Endothelial cell of umbilical vein (primary cell): Measurements from ENCODE around the gene DCHS2. TPM values are rescaled to one million over a fixed set of nuclear protein-coding genes. Genes with fewer than 3 reads are reported as not detected.

Experiments
- BruUV-seq: library from RNA; stranded (reverse); fragments of 400-500 nt; replicated peaks from 2 replicates; lab custom pipeline; 2021; lab: Mats Ljungman, UMichigan
- CTCF ChIA-PET: fragments of 300-600, 350-600 bp; sonication (Branson Sonifier 250); formaldehyde crosslinking; loops from one replicate; lab custom pipeline; 2021; ENCODE audit warnings: antibody characterized with exemption, inconsistent platforms; lab: Charles Lee
- POLR2A ChIA-PET: fragments of 300-600, 350-600 bp; sonication (Branson Sonifier 250); formaldehyde crosslinking; loops from one replicate; lab custom pipeline; 2021; ENCODE audit warnings: antibody characterized with exemption, inconsistent platforms; lab: Charles Lee
- DNase-seq: peaks from one replicate; pipeline ENCODE4 v3.0.0-alpha.2; 2011; ENCODE audit warnings: low read depth, low spot score
- FAIRE-seq: peaks from 2 replicates; lab custom pipeline; 2011; peaks lifted over from hg19 to GRCh38; lab: Jason Lieb, UNC
- H2AFZ ChIP-seq: 2 replicates; pipeline ENCODE4 v1.6.0; 2012; ENCODE audit warnings: low read depth, low read length, control low read depth, inconsistent platforms
- H3K27ac ChIP-seq: 2 replicates; pipeline ENCODE4 v1.5.1; 2011; ENCODE audit warnings: low read depth, mild to moderate bottlenecking, control low read depth, low read length, moderate library complexity; ENCODE audit not compliant: insufficient read depth
- H3K27me3 ChIP-seq, 2 experiments: 2 replicates each; pipeline versions ENCODE4 v1.6.0 to v1.6.1; 2011; ENCODE audit warnings: low read length in 2 of 2, mixed read lengths in 1 of 2; ENCODE audit not compliant: control insufficient read depth in 2 of 2, insufficient read depth in 2 of 2
- H3K36me3 ChIP-seq, 2 experiments: 2 replicates in 1 of 2; 3 replicates in 1 of 2; pipeline ENCODE4 v1.5.1; 2011; ENCODE audit warnings: low read length in 2 of 2, mild to moderate bottlenecking in 1 of 2, moderate library complexity in 1 of 2; ENCODE audit not compliant: control insufficient read depth in 2 of 2, insufficient read depth in 2 of 2; ENCODE audit errors: extremely low read depth in 1 of 2
- H3K4me1 ChIP-seq: 3 replicates; pipeline ENCODE4 v1.5.1; 2011; ENCODE audit warnings: mild to moderate bottlenecking, low read length; ENCODE audit not compliant: control insufficient read depth, insufficient read depth; ENCODE audit errors: extremely low read depth
- H3K4me2 ChIP-seq: 2 replicates; pipeline ENCODE4 v1.6.1; 2011; ENCODE audit warnings: low read length, control low read depth, mixed read lengths; ENCODE audit not compliant: insufficient read depth
- H3K4me3 ChIP-seq, 3 experiments: fragments of 200-600 bp in 1 of 3; sonication (generic), shearing (Covaris generic) in 1 of 3; replicated peaks in 1 of 3; 2 replicates each; pipeline ENCODE4 v1.5.1; 2011 to 2016; ENCODE audit warnings: control low read depth in 3 of 3, low read length in 3 of 3, mild to moderate bottlenecking in 2 of 3, inconsistent platforms in 1 of 3, low read depth in 1 of 3, moderate library complexity in 1 of 3; ENCODE audit not compliant: insufficient read depth in 1 of 3
- H3K79me2 ChIP-seq: 2 replicates; pipeline ENCODE4 v1.6.0; 2012; ENCODE audit warnings: low read length, inconsistent platforms; ENCODE audit not compliant: control insufficient read depth, insufficient read depth
- H3K9ac ChIP-seq: replicated peaks from 2 replicates; pipeline ENCODE3; 2011; ENCODE audit warnings: low read length, control low read depth; ENCODE audit not compliant: insufficient read depth; ENCODE audit errors: extremely low read depth
- H3K9me1 ChIP-seq: replicated peaks from 3 replicates; pipeline ENCODE4 v1.6.0; 2011; ENCODE audit warnings: mild to moderate bottlenecking, low read length; ENCODE audit not compliant: control insufficient read depth, insufficient read depth; ENCODE audit errors: extremely low read depth
- H3K9me3 ChIP-seq: replicated peaks from 2 replicates; pipeline ENCODE4 v1.5.1; 2012; ENCODE audit warnings: low read length, inconsistent platforms; ENCODE audit not compliant: control insufficient read depth, insufficient read depth
- H4K20me1 ChIP-seq: replicated peaks from 2 replicates; pipeline ENCODE3; 2011; ENCODE audit warnings: mild to moderate bottlenecking, low read length; ENCODE audit not compliant: control insufficient read depth, insufficient read depth; ENCODE audit errors: extremely low read depth
- CTCF ChIP-seq, 2 donors: IDR thresholded peaks; 1 replicate in 1 of 2; 2 replicates in 1 of 2; pipeline ENCODE4 v1.5.1; 2011; ENCODE audit warnings: low read length in 2 of 2, mild to moderate bottlenecking in 2 of 2, moderate library complexity in 2 of 2, control low read depth in 1 of 2, inconsistent platforms in 1 of 2, low read depth in 1 of 2; ENCODE audit not compliant: insufficient read depth in 1 of 2; ENCODE audit errors: extremely low read depth in 1 of 2
- EZH2 ChIP-seq: IDR thresholded peaks from 2 replicates; pipeline ENCODE4 v1.6.1; 2012; ENCODE audit warnings: borderline replicate concordance, low read depth, mild to moderate bottlenecking, moderate library complexity, low read length, inconsistent platforms; ENCODE audit not compliant: severe bottlenecking
- FOS ChIP-seq: IDR thresholded peaks from 2 replicates; pipeline ENCODE4 v1.6.1; 2011; ENCODE audit warnings: mild to moderate bottlenecking, low read length, moderate library complexity, borderline replicate concordance; ENCODE audit not compliant: insufficient read depth
- GATA2 ChIP-seq: IDR thresholded peaks from 2 replicates; pipeline ENCODE4 v1.7.0; 2011; ENCODE audit warnings: low read depth, mild to moderate bottlenecking, moderate library complexity, mixed read lengths, low read length; ENCODE audit not compliant: insufficient read length, insufficient read depth
- JUN ChIP-seq: IDR thresholded peaks from 2 replicates; pipeline ENCODE4 v1.6.1; 2011; ENCODE audit warnings: borderline replicate concordance, low read depth; ENCODE audit not compliant: insufficient read length, insufficient read depth
- MYC ChIP-seq: IDR thresholded peaks from one replicate; pipeline ENCODE4 v1.6.1; 2011; ENCODE audit warnings: mild to moderate bottlenecking, low read depth, low read length
- POLR2A ChIP-seq: IDR thresholded peaks from 2 replicates; pipeline ENCODE4 v1.6.1; 2012; ENCODE audit warnings: low read depth, mild to moderate bottlenecking, control low read depth, low read length
- POLR2AphosphoS5 ChIP-seq: IDR thresholded peaks from 2 replicates; pipeline ENCODE4 v1.6.1; 2012; ENCODE audit warnings: low read depth, mild to moderate bottlenecking, control low read depth, low read length, moderate library complexity; ENCODE audit not compliant: insufficient read depth
- dilution Hi-C: fragments of 300-500 bp; cut with MboI; formaldehyde crosslinking; loops from one replicate; pipeline ENCODE4 v1.15.0; 2019; ENCODE audit warnings: low sequenced_read_pairs; ENCODE audit not compliant: extremely low pct_ligation_motif_present
- intact Hi-C: fragments of 100-400 bp; cut with micrococcal nuclease; formaldehyde crosslinking; loops from one replicate; pipeline ENCODE4 v1.10.0; 2022
- polyA plus RNA-seq, 4 experiments: library from polyadenylated mRNA; depleted of rRNA in 3 of 4; stranded (reverse) in 3 of 4; unstranded in 1 of 4; fragments of >200 nt; gene quantifications; 2 replicates each; pipeline versions ENCODE4 v1.2.1 to v1.2.3, GENCODE V29; 2011 to 2012; ENCODE audit warnings: missing spikeins in 1 of 4
- total RNA-seq: library from RNA; stranded (reverse); gene quantifications from 2 replicates; pipeline ENCODE4 v1.2.3, GENCODE V29; 2021
- TF ChIP-seq, protein P1 (sequence below): IDR thresholded peaks from 2 replicates; pipeline ENCODE4 v1.6.1; 2011; ENCODE audit not compliant: insufficient read depth, insufficient read length

DCHS2 gene
- total and polyA plus RNA-seq, 2 donors (not counting 3 experiments of a cell fraction or from before 2014, with no cell fraction given), result not detected

DNA sequence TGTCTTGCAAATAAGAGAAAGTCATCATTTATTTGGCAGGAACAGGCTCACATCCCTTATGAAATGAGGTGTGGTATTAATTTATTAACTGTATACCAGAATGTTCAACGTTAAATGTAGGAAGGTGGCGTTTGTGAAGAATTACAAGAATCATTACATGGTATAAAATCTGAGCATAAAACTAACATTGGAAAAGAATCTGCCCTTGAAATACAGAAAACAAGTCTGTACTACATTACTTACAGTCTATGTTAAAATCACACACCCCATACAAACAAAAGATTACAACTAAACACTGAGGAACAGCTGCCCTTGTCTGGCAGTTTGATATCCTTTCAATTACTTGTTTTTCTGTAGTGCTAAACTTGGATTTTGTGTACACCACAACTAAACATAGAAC is 131.1 kb downstream of the DCHS2 start:
- dilution Hi-C loops, result no loop called here
- TF ChIP-seq MYC (no peak), EZH2 (no peak), GATA2 (no peak), CTCF (IDR thresholded peaks at IDR 0.05; ENCODE audit: extremely low read depth in 1 of 2, insufficient read depth in 1 of 2, low read depth in 1 of 2, low read length in 2 of 2) (no peak), FOS (no peak), JUN (no peak), POLR2A (no peak), POLR2AphosphoS5 (no peak)
- TF ChIP-seq, protein P1, sequence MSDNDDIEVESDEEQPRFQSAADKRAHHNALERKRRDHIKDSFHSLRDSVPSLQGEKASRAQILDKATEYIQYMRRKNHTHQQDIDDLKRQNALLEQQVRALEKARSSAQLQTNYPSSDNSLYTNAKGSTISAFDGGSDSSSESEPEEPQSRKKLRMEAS, result no peak

More for the DNA sequence above, 131.1 kb downstream of the DCHS2 start:
- BruUV-seq, result no TSS peak
- Histone ChIP-seq H3K4me1 (no peaks in the 10 kb centered on the region), H3K27me3 (no peaks in the 10 kb centered on the region), H3K9ac (no peak overlapping the region), H3K36me3 (no peaks in the 10 kb centered on the region), H3K9me1 (no peaks in the 10 kb centered on the region), H3K4me3 (no peak overlapping the region), H2AFZ (no peak overlapping the region), H3K4me2 (no peak overlapping the region), H3K9me3 (no peaks in the 10 kb centered on the region), H3K79me2 (no peaks in the 10 kb centered on the region), H3K27ac (no peak overlapping the region), H4K20me1 (no peaks in the 10 kb centered on the region)
- FAIRE-seq (no peak), DNase-seq (no peak)
- intact Hi-C loops, result no loop called here
- POLR2A ChIA-PET, result no interaction called here
- CTCF ChIA-PET, result no interaction called here
